Neural progenitor cell (in vitro differentiated cells): ENCODE measurements around the gene COL4A3.

Source experiments
- CTCF ChIP-seq: fragments of 200-600 bp; sonication (generic); IDR thresholded peaks from 2 replicates; pipeline ENCODE4 v1.5.1; 2017; ENCODE audit warnings: antibody characterized with exemption, mild to moderate bottlenecking
- EZH2 ChIP-seq: fragments of 200-600 bp; sonication (generic); IDR thresholded peaks from 2 replicates; pipeline ENCODE4 v1.6.1; 2017; ENCODE audit warnings: antibody characterized with exemption, mild to moderate bottlenecking, moderate library complexity
- EZH2phosphoT487 ChIP-seq: fragments of 200-600 bp; sonication (generic); IDR thresholded peaks from 2 replicates; pipeline ENCODE4 v1.6.1; 2017; ENCODE audit warnings: antibody characterized with exemption

DNA sequence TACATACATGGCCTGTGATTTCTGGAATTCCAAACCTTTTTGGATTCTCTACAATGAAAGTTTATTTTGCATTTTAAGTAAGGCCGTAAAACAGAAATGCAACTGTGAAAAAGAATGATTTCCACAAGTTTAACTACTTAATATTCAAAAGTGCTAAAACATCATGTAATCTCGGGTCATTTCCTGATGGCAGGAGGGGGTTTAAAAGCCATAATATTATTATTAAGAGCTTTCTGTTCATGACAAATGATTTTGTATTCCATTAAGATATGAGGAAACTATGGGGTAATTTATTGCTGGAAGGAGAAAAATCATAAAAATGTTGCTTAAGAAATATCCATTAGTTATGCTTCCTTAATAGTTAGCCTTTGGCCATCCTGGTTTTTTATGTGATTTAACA lies 65.7 kb downstream of the COL4A3 start:
- TF ChIP-seq CTCF (no peak), EZH2 (no peak), EZH2phosphoT487 (no peak)
